ENCODE data around the gene VPS37B.

The VPS37B gene

GRCh38 chr12:122834921-122835749 is 60.8 kb downstream of the VPS37B start, which contains the start of gene HIP1R:
HIP1R (plus strand) TSS chr12:122835457; CDS start chr12:122835551, 94 bp downstream.
- H3K4me3 ChIP-seq (ENCODE audit: low read depth, low read length), result peak within 1 kb of the TSS; percentile 74
- TF ChIP-seq, protein P1, sequence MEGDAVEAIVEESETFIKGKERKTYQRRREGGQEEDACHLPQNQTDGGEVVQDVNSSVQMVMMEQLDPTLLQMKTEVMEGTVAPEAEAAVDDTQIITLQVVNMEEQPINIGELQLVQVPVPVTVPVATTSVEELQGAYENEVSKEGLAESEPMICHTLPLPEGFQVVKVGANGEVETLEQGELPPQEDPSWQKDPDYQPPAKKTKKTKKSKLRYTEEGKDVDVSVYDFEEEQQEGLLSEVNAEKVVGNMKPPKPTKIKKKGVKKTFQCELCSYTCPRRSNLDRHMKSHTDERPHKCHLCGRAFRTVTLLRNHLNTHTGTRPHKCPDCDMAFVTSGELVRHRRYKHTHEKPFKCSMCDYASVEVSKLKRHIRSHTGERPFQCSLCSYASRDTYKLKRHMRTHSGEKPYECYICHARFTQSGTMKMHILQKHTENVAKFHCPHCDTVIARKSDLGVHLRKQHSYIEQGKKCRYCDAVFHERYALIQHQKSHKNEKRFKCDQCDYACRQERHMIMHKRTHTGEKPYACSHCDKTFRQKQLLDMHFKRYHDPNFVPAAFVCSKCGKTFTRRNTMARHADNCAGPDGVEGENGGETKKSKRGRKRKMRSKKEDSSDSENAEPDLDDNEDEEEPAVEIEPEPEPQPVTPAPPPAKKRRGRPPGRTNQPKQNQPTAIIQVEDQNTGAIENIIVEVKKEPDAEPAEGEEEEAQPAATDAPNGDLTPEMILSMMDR (IDR thresholded peaks at IDR 0.05; ENCODE audit: insufficient read depth, low read depth, low read length, missing control alignments), result no peak
- DNase-seq (ENCODE audit: low read depth), result peak; percentile 58

GRCh38 chr12:122834104-122834920 is 61.6 kb downstream of the VPS37B start:
- TF ChIP-seq, protein P1 (IDR thresholded peaks at IDR 0.05; ENCODE audit: insufficient read depth, low read depth, low read length, missing control alignments), result no peak
- no peak overlapping the region for H3K4me3 ChIP-seq (ENCODE audit: low read depth, low read length)
- DNase-seq (ENCODE audit: low read depth), result no peak

- no peak overlapping the region for H3K4me3 ChIP-seq (ENCODE audit: low read depth, low read length)
- TF ChIP-seq, protein P1 (IDR thresholded peaks at IDR 0.05; ENCODE audit: insufficient read depth, low read depth, low read length, missing control alignments), result no peak
- no peak for DNase-seq (ENCODE audit: low read depth)
These were observed 65.3 kb downstream of the VPS37B start for GRCh38 chr12:122830517-122831214.

GRCh38 chr12:122827258-122827657 is 68.7 kb downstream of the VPS37B start:
- TF ChIP-seq, protein P1 (IDR thresholded peaks at IDR 0.05; ENCODE audit: insufficient read depth, low read depth, low read length, missing control alignments), result no peak
- no peak overlapping the region for H3K4me3 ChIP-seq (ENCODE audit: low read depth, low read length)
- DNase-seq (ENCODE audit: low read depth), result no peak

GRCh38 chr12:122825773-122826724 is 69.9 kb downstream of the VPS37B start:
- TF ChIP-seq, protein P1 (IDR thresholded peaks at IDR 0.05; ENCODE audit: insufficient read depth, low read depth, low read length, missing control alignments), result no peak
- no peak overlapping the region for H3K4me3 ChIP-seq (ENCODE audit: low read depth, low read length)
- no peak for DNase-seq (ENCODE audit: low read depth)

- no peak for DNase-seq (ENCODE audit: low read depth)
- TF ChIP-seq, protein P1 (IDR thresholded peaks at IDR 0.05; ENCODE audit: insufficient read depth, low read depth, low read length, missing control alignments), result no peak
These were observed 72.5 kb downstream of the VPS37B start for GRCh38 chr12:122823429-122823828.

More at GRCh38 chr12:122823429-122823828, 72.5 kb downstream of the VPS37B start:
- H3K4me3 ChIP-seq (ENCODE audit: low read depth, low read length), result no peak overlapping the region

Measured in GM12865 (cell line).